Transverse colon (tissue), 4 donors: ENCODE results near the gene ITGA3. TPM values are rescaled to one million over a fixed set of nuclear protein-coding genes. Genes with fewer than 3 reads are reported as not detected.

Experiments
- DNase-seq: peaks from one replicate; pipeline ENCODE4 v3.0.0-alpha.2; 2019
- H3K27ac ChIP-seq, 4 donors: fragments of 200-600 bp; sonication (generic); 2 replicates each; pipeline ENCODE4 v1.5.1; 2016 to 2018; ENCODE audit warnings: inconsistent platforms in 4 of 4
- H3K27me3 ChIP-seq: fragments of 200-600 bp; sonication (generic); 2 replicates; pipeline ENCODE4 v1.5.1; 2017; ENCODE audit warnings: inconsistent platforms
- H3K36me3 ChIP-seq, 4 donors: fragments of 200-600 bp; sonication (generic); 2 replicates each; pipeline ENCODE4 v1.5.1; 2017 to 2019; ENCODE audit warnings: inconsistent platforms in 4 of 4
- H3K4me1 ChIP-seq, 4 donors: fragments of 200-600 bp; sonication (generic); 2 replicates each; pipeline ENCODE4 v1.5.1; 2017 to 2020; ENCODE audit warnings: inconsistent platforms in 4 of 4
- H3K4me3 ChIP-seq, 4 donors: fragments of 200-600 bp; sonication (generic); 1 replicate in 1 of 4; 2 replicates in 3 of 4; pipeline versions ENCODE4 v1.5.1 to v1.6.1; 2017 to 2019; ENCODE audit warnings: inconsistent platforms in 4 of 4
- H3K9me3 ChIP-seq, 2 donors: fragments of 200-600 bp; sonication (generic); 2 replicates each; pipeline ENCODE4 v1.5.1; 2017 to 2019; ENCODE audit warnings: inconsistent platforms in 2 of 2
- CTCF ChIP-seq, 5 experiments: fragments of 200-600 bp in 3 of 5; fragments of 450-650 bp in 2 of 5; sonication (generic) in 3 of 5; IDR thresholded peaks; 1 replicate in 2 of 5; 2 replicates in 3 of 5; pipeline ENCODE4 v1.5.1; 2016 to 2017; ENCODE audit warnings: antibody characterized with exemption in 5 of 5, inconsistent platforms in 3 of 5, mild to moderate bottlenecking in 2 of 5, moderate library complexity in 1 of 5
- EP300 ChIP-seq: sonication (generic); formaldehyde crosslinking; IDR thresholded peaks from one replicate; pipeline ENCODE4 v1.6.1; 2017; ENCODE audit warnings: antibody characterized with exemption, low read depth
- POLR2A ChIP-seq: fragments of 450-650 bp; IDR thresholded peaks from one replicate; pipeline ENCODE4 v1.6.1; 2016; ENCODE audit warnings: antibody characterized with exemption, mild to moderate bottlenecking, moderate library complexity
- POLR2AphosphoS5 ChIP-seq, 3 donors: sonication (generic); formaldehyde crosslinking; IDR thresholded peaks; one replicate each; pipeline ENCODE4 v1.6.1; 2016; ENCODE audit warnings: antibody characterized with exemption in 3 of 3
- WGBS, 2 donors: methylation state at CpG; one replicate each; pipeline ENCODE4 v1.1.5; 2018; ENCODE audit warnings: low coverage in 1 of 2; 5-methylcytosine and 5-hydroxymethylcytosine counted together
- in situ Hi-C, 4 donors: fragments of 200-750 bp; cut with MboI; loops; one replicate each; pipeline versions ENCODE4 v1.15.0 to v1.15.1; 2017; ENCODE audit warnings: low sequenced_read_pairs in 3 of 4, low pct_ligation_motif_present in 1 of 4, low pct_unique_long_range_greater_than_20kb in 1 of 4
- intact Hi-C: fragments of 100-400 bp; cut with DNase I; formaldehyde crosslinking; loops from one replicate; pipeline ENCODE4 v1.15.1; 2023; ENCODE audit warnings: low total_unique reads
- total RNA-seq, 4 donors: library from RNA; depleted of rRNA; stranded (reverse); fragments of >200 nt; gene quantifications; one replicate each; pipeline ENCODE4 v1.1.0, GENCODE V29; 2016

The ITGA3 gene
- total RNA-seq, 4 donors from 2014 or later: 147 to 294 (median 171) TPM

GRCh38 chr17:50101346-50102163 is 45.6 kb downstream of the ITGA3 start:
- 37 to 63% methylated on average over 2 to 17 of the region's 17 CpGs for WGBS, 2 donors
- Histone ChIP-seq H3K4me3 (peak overlapping the region in 2 of 4 donors; percentile 17 to 26), H3K36me3 (peaks cover 0 to 8% (median 0%) of the 10 kb centered on the region in 4 donors)

GRCh38 chr17:50102164-50102991 is 46.5 kb downstream of the ITGA3 start:
- 61% methylated on average over 15 of the region's 15 CpGs; no CpG with 5 or more reads in 1 of the 2 donors for WGBS, 2 donors
- Histone ChIP-seq H3K27ac (peak overlapping the region; percentile 89 to 95 (median 92)), H3K4me3 (peak overlapping the region in 2 of 4 donors; percentile 17 to 26), H3K9me3 (no peaks in the 10 kb centered on the region), H3K27me3 (no peaks in the 10 kb centered on the region), H3K4me1 (peaks cover 38 to 59% (median 52%) of the 10 kb centered on the region in 4 donors), H3K36me3 (peaks cover 0 to 13% (median 0%) of the 10 kb centered on the region in 4 donors)
- peak; percentile 93 for DNase-seq
- intact Hi-C loops (no loop called here), in situ Hi-C loops (no loop called here)
- TF ChIP-seq CTCF (IDR thresholded peaks at IDR 0.05) (no peak), POLR2AphosphoS5 (IDR thresholded peaks at IDR 0.05) (peak in 2 of 3 donors; percentile 45 to 55), EP300 (peak; percentile 17), POLR2A (peak; percentile 23)

More at GRCh38 chr17:50101346-50102163, 45.6 kb downstream of the ITGA3 start:
- no peaks in the 10 kb centered on the region for H3K27me3 ChIP-seq
- intact Hi-C loops (no loop called here), in situ Hi-C loops (no loop called here)
- no peaks in the 10 kb centered on the region for H3K9me3 ChIP-seq
- peak; percentile 38 to 82 (median 62) for TF ChIP-seq POLR2AphosphoS5 (IDR thresholded peaks at IDR 0.05)
- TF ChIP-seq POLR2A: peak; percentile 15
- peak in 1 of 5 experiments; percentile 28 for TF ChIP-seq CTCF (IDR thresholded peaks at IDR 0.05)
- TF ChIP-seq EP300: no peak
- H3K4me1 ChIP-seq: peaks cover 46 to 67% (median 59%) of the 10 kb centered on the region in 4 donors
- H3K27ac ChIP-seq: peak overlapping the region; percentile 89 to 95 (median 92)
- DNase-seq: peak; percentile 87

GRCh38 chr17:50103252-50103651 is 47.3 kb downstream of the ITGA3 start:
- TF ChIP-seq POLR2AphosphoS5 (IDR thresholded peaks at IDR 0.05) (no peak), POLR2A (no peak), EP300 (no peak), CTCF (IDR thresholded peaks at IDR 0.05) (no peak)
- intact Hi-C loops: no loop called here
- DNase-seq: no peak
- Histone ChIP-seq H3K36me3 (peaks cover 0 to 19% (median 2%) of the 10 kb centered on the region in 4 donors), H3K4me3 (no peak overlapping the region), H3K9me3 (no peaks in the 10 kb centered on the region), H3K27ac (peak overlapping the region; percentile 89 to 95 (median 92)), H3K4me1 (peaks cover 30 to 51% (median 48%) of the 10 kb centered on the region in 4 donors), H3K27me3 (no peaks in the 10 kb centered on the region)
- 69% methylated on average over 2 of the region's 2 CpGs; no CpG with 5 or more reads in 1 of the 2 donors for WGBS, 2 donors
- in situ Hi-C loops: no loop called here

GRCh38 chr17:50103941-50104340 is 48.0 kb downstream of the ITGA3 start:
- no peak overlapping the region for H3K4me3 ChIP-seq
- H3K9me3 ChIP-seq: no peaks in the 10 kb centered on the region
- peak overlapping the region in 1 of 4 donors; percentile 1 for H3K27ac ChIP-seq
- intact Hi-C loops: no loop called here
- no peaks in the 10 kb centered on the region for H3K27me3 ChIP-seq
- TF ChIP-seq POLR2A (no peak), CTCF (IDR thresholded peaks at IDR 0.05) (no peak), POLR2AphosphoS5 (IDR thresholded peaks at IDR 0.05) (no peak), EP300 (no peak)
- DNase-seq: no peak
- WGBS, 2 donors: 75 to 96% methylated on average over 2 to 5 of the region's 5 CpGs
- H3K36me3 ChIP-seq: peaks cover 0 to 19% (median 2%) of the 10 kb centered on the region in 4 donors
- in situ Hi-C loops: no loop called here
- H3K4me1 ChIP-seq: peaks cover 29 to 45% (median 44%) of the 10 kb centered on the region in 4 donors
